Neuronal stem cell (in vitro differentiated cells): ENCODE results near the gene GPC5.

Experiments
- DNase-seq: peaks from one replicate; pipeline ENCODE4 v3.0.0-alpha.2; 2013; ENCODE audit warnings: low spot score
- H2AFZ ChIP-seq: one replicate; pipeline ENCODE4 v1.6.1; 2013; ENCODE audit warnings: mild to moderate bottlenecking, low read length, inconsistent platforms
- H2AK5ac ChIP-seq: 2 replicates; pipeline ENCODE4 v1.6.1; 2013; ENCODE audit warnings: low read depth, mild to moderate bottlenecking, inconsistent platforms, low read length, moderate library complexity, mixed read lengths
- H2BK120ac ChIP-seq: 2 replicates; pipeline ENCODE4 v1.6.1; 2013; ENCODE audit warnings: low read depth, mild to moderate bottlenecking, inconsistent platforms, low read length, moderate library complexity, mixed read lengths
- H2BK12ac ChIP-seq: one replicate; pipeline ENCODE4 v1.6.1; 2013; ENCODE audit warnings: low read length, inconsistent platforms
- H2BK15ac ChIP-seq: 2 replicates; pipeline ENCODE4 v1.6.1; 2013; ENCODE audit warnings: mild to moderate bottlenecking, low read length, inconsistent platforms, mixed read lengths
- H2BK5ac ChIP-seq: one replicate; pipeline ENCODE4 v1.6.1; 2013; ENCODE audit warnings: inconsistent platforms, mild to moderate bottlenecking, low read length, moderate library complexity
- H3K14ac ChIP-seq: one replicate; pipeline ENCODE4 v1.6.1; 2013; ENCODE audit warnings: low read length, inconsistent platforms
- H3K18ac ChIP-seq: 2 replicates; pipeline ENCODE4 v1.6.1; 2013; ENCODE audit warnings: low read length, inconsistent platforms
- H3K23ac ChIP-seq: 2 replicates; pipeline ENCODE4 v1.6.1; 2013; ENCODE audit warnings: low read depth, mild to moderate bottlenecking, mixed read lengths, low read length, inconsistent platforms; ENCODE audit not compliant: poor library complexity
- H3K27ac ChIP-seq: replicated peaks from 3 replicates; pipeline ENCODE4 v1.5.1; 2013; ENCODE audit warnings: low read length, inconsistent platforms
- H3K27me3 ChIP-seq, 3 experiments: 2 replicates each; pipeline ENCODE4 v1.6.1; 2013; ENCODE audit warnings: low read length in 3 of 3, mild to moderate bottlenecking in 2 of 3, inconsistent platforms in 1 of 3, low read depth in 1 of 3, mixed read lengths in 1 of 3, moderate library complexity in 1 of 3; ENCODE audit not compliant: control insufficient read depth in 3 of 3, insufficient read depth in 3 of 3
- H3K36me3 ChIP-seq, 2 donors: replicated peaks in 1 of 2; 2 replicates each; pipeline ENCODE4 v1.6.1; 2013; ENCODE audit warnings: low read length in 2 of 2; ENCODE audit not compliant: control insufficient read depth in 2 of 2, insufficient read depth in 2 of 2
- H3K4ac ChIP-seq: 2 replicates; pipeline ENCODE4 v1.6.1; 2013; ENCODE audit warnings: inconsistent platforms, mild to moderate bottlenecking, low read length, moderate library complexity
- H3K4me1 ChIP-seq, 2 donors: 1 replicate in 1 of 2; 2 replicates in 1 of 2; pipeline ENCODE4 v1.6.1; 2013; ENCODE audit warnings: low read length in 2 of 2, low read depth in 1 of 2; ENCODE audit not compliant: control insufficient read depth in 2 of 2, insufficient read depth in 1 of 2
- H3K4me2 ChIP-seq: one replicate; pipeline ENCODE4 v1.6.1; 2013; ENCODE audit warnings: mild to moderate bottlenecking, low read length, inconsistent platforms; ENCODE audit not compliant: insufficient read depth, poor library complexity, severe bottlenecking
- H3K4me3 ChIP-seq, 2 donors: 2 replicates each; pipeline ENCODE4 v1.5.1; 2013; ENCODE audit warnings: low read length in 2 of 2, mild to moderate bottlenecking in 2 of 2, inconsistent platforms in 1 of 2, moderate library complexity in 1 of 2
- H3K79me1 ChIP-seq: one replicate; pipeline ENCODE4 v1.6.1; 2013; ENCODE audit warnings: low read depth, mild to moderate bottlenecking, inconsistent platforms, low read length, moderate library complexity
- H3K9ac ChIP-seq: one replicate; pipeline ENCODE4 v1.6.1; 2013; ENCODE audit warnings: mild to moderate bottlenecking, low read depth, low read length, inconsistent platforms; ENCODE audit not compliant: poor library complexity
- H3K9me3 ChIP-seq, 2 donors: replicated peaks in 1 of 2; 2 replicates each; pipeline versions ENCODE3 to v1.6.1; 2013; ENCODE audit warnings: low read length in 2 of 2, mild to moderate bottlenecking in 2 of 2, inconsistent platforms in 1 of 2, low read depth in 1 of 2, mixed read lengths in 1 of 2, moderate library complexity in 1 of 2; ENCODE audit not compliant: control insufficient read depth in 2 of 2, insufficient read depth in 1 of 2
- H4K8ac ChIP-seq: one replicate; pipeline ENCODE4 v1.6.1; 2013; ENCODE audit warnings: low read depth, mild to moderate bottlenecking, inconsistent platforms, low read length, moderate library complexity
- H4K91ac ChIP-seq: one replicate; pipeline ENCODE4 v1.6.1; 2013; ENCODE audit warnings: low read length, low read depth, mild to moderate bottlenecking, inconsistent platforms; ENCODE audit not compliant: poor library complexity
- WGBS, 2 donors: extraction: QIAGEN DNeasy Blood & Tissue Kit; methylation state at CpG; one replicate each; pipeline ENCODE4 v1.1.7; 2013; ENCODE audit warnings: missing lambda C conversion rate in 2 of 2, mixed read lengths in 1 of 2; ENCODE audit not compliant: insufficient read length in 2 of 2, insufficient replicate concordance in 1 of 2; ENCODE audit errors: extremely low coverage in 2 of 2; 5-methylcytosine and 5-hydroxymethylcytosine counted together

GPC5 gene

DNA sequence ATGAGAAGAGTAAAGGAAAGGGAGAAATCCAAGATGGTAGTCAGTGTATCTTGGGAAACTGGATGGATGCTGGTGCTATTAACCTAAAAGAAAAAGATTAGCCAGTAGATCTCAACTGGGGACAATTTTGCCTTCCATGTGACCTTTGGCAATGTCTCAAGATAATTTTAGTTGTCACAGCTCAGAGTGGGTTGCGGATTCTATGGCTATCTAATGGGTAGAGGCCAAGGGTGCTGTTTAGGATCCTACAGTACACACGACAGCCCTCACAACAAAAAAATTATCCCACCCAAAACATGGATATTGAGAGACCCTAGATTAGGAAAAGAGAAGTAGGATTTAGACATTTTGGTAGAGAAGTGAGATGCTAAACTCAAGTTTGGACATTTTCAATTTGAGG is 258.9 kb downstream of the GPC5 start:
- no peaks in the 10 kb centered on the region for H3K9me3 ChIP-seq
- no peak for DNase-seq
- no peak overlapping the region for H3K4me2 ChIP-seq
- H4K8ac ChIP-seq, result no peak overlapping the region
- no peak overlapping the region for H2BK12ac ChIP-seq
- no peak overlapping the region for H2BK120ac ChIP-seq
- no peak overlapping the region for H3K4me3 ChIP-seq
- H3K9ac ChIP-seq, result no peak overlapping the region
- H3K79me1 ChIP-seq, result no peaks in the 10 kb centered on the region
- H3K27ac ChIP-seq, result no peak overlapping the region
- no peaks in the 10 kb centered on the region for H3K4me1 ChIP-seq
- no peak overlapping the region for H2AFZ ChIP-seq
- H3K14ac ChIP-seq, result no peak overlapping the region
- no peak overlapping the region for H3K18ac ChIP-seq
- no peak overlapping the region for H3K4ac ChIP-seq
- WGBS, 2 donors, result no CpG with 5 or more reads among the region's 2 CpGs
- H3K36me3 ChIP-seq, result no peaks in the 10 kb centered on the region
- H2AK5ac ChIP-seq, result no peak overlapping the region
- no peaks in the 10 kb centered on the region for H3K27me3 ChIP-seq
- no peak overlapping the region for H3K23ac ChIP-seq
- H4K91ac ChIP-seq, result no peak overlapping the region
- no peak overlapping the region for H2BK5ac ChIP-seq
- H2BK15ac ChIP-seq, result no peak overlapping the region

DNA sequence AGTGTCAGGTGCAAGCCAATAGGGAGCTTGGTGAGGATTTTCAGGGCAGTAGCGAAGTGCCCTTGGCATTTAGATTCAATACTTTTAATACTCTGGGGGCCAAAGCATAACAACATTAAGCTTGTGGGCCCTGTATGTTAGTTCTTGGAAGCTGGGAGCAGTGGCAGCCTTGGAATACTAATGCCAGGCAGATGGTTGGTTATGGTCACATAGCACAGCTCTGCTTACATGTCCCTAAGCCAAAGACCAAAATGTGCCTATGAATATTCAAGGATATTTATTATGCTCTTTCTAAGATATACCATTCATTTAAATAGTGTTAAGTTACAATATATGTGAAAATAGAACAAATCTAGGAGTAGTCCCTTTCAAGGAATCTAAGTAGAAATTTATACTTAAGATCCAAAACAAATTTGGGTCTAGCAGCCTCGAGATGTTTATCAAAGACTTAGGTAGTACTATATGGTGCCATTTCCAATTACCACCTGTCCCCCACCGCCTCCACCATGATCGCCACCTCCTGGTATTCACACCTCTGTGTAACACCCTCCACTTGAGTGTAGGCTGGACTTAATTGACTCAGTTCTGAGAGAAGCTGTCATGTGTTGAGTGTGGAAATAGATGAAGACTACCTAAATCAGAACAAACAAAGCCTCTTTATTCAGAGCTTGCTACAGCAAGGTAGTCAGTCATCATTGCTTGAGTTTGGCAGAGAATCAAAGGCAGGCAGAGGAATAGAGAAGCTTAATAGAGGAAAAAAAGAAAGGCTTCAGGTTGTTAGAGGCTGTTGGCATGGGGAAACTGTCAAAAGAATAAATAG is 261.0 kb downstream of the GPC5 start:
- Histone ChIP-seq H2BK12ac (no peak overlapping the region), H3K27ac (no peak overlapping the region), H3K9me3 (no peaks in the 10 kb centered on the region), H3K4me2 (no peak overlapping the region), H2BK5ac (no peak overlapping the region), H2AK5ac (no peak overlapping the region), H3K14ac (no peak overlapping the region), H3K4ac (no peak overlapping the region), H3K18ac (no peak overlapping the region), H3K4me1 (no peaks in the 10 kb centered on the region), H2BK15ac (no peak overlapping the region), H2BK120ac (no peak overlapping the region), H3K27me3 (no peaks in the 10 kb centered on the region), H3K79me1 (no peaks in the 10 kb centered on the region), H3K9ac (no peak overlapping the region), H2AFZ (no peak overlapping the region), H3K4me3 (no peak overlapping the region), H3K23ac (no peak overlapping the region), H4K8ac (no peak overlapping the region), H4K91ac (no peak overlapping the region), H3K36me3 (no peaks in the 10 kb centered on the region)
- no CpG with 5 or more reads among the region's 4 CpGs for WGBS, 2 donors
- no peak for DNase-seq

DNA sequence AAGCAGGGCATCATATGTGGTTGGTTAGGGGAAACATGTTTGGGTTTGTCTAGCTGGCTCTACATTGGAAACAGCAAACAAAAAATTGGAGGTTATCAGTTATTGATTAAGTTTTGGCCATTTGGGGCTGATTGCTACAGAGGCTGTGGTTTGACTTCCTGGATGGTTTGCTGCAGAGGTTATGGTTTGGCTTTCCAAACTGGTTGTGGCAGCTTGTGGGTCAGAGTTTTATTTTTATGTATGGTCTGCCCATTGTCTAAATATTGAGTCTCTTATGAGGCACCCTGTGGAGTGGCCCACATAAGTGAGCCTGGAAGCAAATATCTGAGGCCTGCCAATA is 261.6 kb downstream of the GPC5 start:
- Histone ChIP-seq H2BK15ac (no peak overlapping the region), H2AFZ (no peak overlapping the region), H4K8ac (no peak overlapping the region), H3K4ac (no peak overlapping the region), H3K18ac (no peak overlapping the region), H3K23ac (no peak overlapping the region), H3K4me1 (no peaks in the 10 kb centered on the region), H2BK5ac (no peak overlapping the region), H2BK12ac (no peak overlapping the region), H2AK5ac (no peak overlapping the region), H3K9me3 (no peaks in the 10 kb centered on the region), H3K9ac (no peak overlapping the region), H3K36me3 (no peaks in the 10 kb centered on the region), H2BK120ac (no peak overlapping the region), H3K14ac (no peak overlapping the region), H3K4me3 (no peak overlapping the region), H3K27me3 (no peaks in the 10 kb centered on the region), H3K27ac (no peak overlapping the region), H4K91ac (no peak overlapping the region), H3K4me2 (no peak overlapping the region), H3K79me1 (no peaks in the 10 kb centered on the region)
- DNase-seq, result no peak

DNA sequence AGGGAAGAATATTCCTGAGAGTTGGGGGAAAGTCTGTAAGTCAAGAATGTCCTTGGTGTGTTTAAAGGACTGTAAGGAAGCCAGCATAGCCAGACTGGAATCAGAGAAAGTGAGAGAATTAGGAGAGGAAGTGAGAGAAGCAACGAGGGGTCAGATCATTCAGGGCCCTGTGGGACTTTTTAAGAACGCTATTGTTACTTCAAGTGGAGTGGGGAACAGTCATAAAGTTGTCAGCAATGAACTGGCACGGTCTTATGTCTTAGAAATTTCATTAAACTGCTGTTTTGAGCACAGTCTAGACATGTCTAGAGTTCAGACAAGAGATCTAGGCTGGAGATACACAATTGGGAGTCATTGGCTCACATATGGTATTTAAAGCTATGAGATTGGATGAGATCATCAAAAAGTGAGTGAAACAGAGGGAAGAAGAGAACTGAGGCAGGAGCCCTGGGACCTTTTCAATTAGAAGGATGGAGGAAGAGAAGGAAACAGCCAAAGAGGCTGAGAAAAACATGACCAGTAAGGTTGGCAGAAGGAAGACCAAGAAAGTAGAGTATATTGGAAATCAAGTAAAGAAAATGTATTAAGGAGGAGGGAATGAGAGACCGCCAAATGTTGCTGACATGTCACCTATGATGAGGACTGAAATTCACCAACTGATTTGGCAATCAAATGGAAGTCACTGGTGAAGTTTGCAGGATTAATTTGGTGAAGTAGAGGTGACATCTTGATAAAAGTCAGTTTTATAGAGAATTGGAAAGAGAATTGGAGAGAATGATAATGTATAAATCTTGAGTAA is 263.5 kb downstream of the GPC5 start:
- Histone ChIP-seq H3K14ac (no peak overlapping the region), H2AFZ (no peak overlapping the region), H4K8ac (no peak overlapping the region), H3K9ac (no peak overlapping the region), H2BK15ac (no peak overlapping the region), H3K4me1 (no peaks in the 10 kb centered on the region), H2BK5ac (no peak overlapping the region), H3K9me3 (no peaks in the 10 kb centered on the region), H3K36me3 (no peaks in the 10 kb centered on the region), H3K4me2 (no peak overlapping the region), H3K27me3 (no peaks in the 10 kb centered on the region), H2BK120ac (no peak overlapping the region), H3K4me3 (no peak overlapping the region), H4K91ac (no peak overlapping the region), H3K18ac (no peak overlapping the region), H3K27ac (no peak overlapping the region), H3K23ac (no peak overlapping the region), H2AK5ac (no peak overlapping the region), H3K4ac (no peak overlapping the region), H3K79me1 (no peaks in the 10 kb centered on the region), H2BK12ac (no peak overlapping the region)
- DNase-seq, result no peak
- no CpG with 5 or more reads among the region's 4 CpGs for WGBS, 2 donors
